HG02588 (cell line): ENCODE measurements around the gene SPTA1.

ENCODE experiments used
- ATAC-seq: cut with Tn5 transposase; IDR thresholded peaks from one replicate; pipeline ENCODE4 v1.9.1; 2021; ENCODE audit warnings: mild to moderate bottlenecking, moderate library complexity; ENCODE audit not compliant: unreplicated experiment

The SPTA1 gene

GRCh38 chr1:158577561-158577960 is 109.0 kb downstream of the SPTA1 start:
- no peak for ATAC-seq

GRCh38 chr1:158572226-158572625 is 114.3 kb downstream of the SPTA1 start:
- ATAC-seq: no peak

GRCh38 chr1:158570480-158570879 is 116.0 kb downstream of the SPTA1 start, which contains the start of gene OR6P1:
TSS of gene OR6P1 (minus strand) at chr1:158570580. CDS start at chr1:158563604, 6,976 bp downstream.
- ATAC-seq: no peak

- ATAC-seq: no peak
Measured at GRCh38 chr1:158564608-158565007, 121.9 kb downstream of the SPTA1 start.

GRCh38 chr1:158563853-158564252 is 122.7 kb downstream of the SPTA1 start:
- ATAC-seq: no peak
